ENCODE measurements around the gene CCDC60.

GRCh38 chr12:119375883-119376190 is 41.3 kb downstream of the CCDC60 start:
- no peak for TF ChIP-seq RARB (CRISPR knock-in tag; IDR thresholded peaks at IDR 0.05)
- TF ChIP-seq POU6F1 (CRISPR knock-in tag; IDR thresholded peaks at IDR 0.05; ENCODE audit: borderline replicate concordance, low read depth) = no peak
- TF ChIP-seq PPARA (CRISPR knock-in tag; IDR thresholded peaks at IDR 0.05; ENCODE audit: borderline replicate concordance) = no peak
- TF ChIP-seq TOX (CRISPR knock-in tag; IDR thresholded peaks at IDR 0.05; ENCODE audit: borderline replicate concordance) = no peak
- TF ChIP-seq ISL1 (CRISPR knock-in tag; IDR thresholded peaks at IDR 0.05) = no peak
- no peak for TF ChIP-seq PATZ1 (CRISPR knock-in tag; IDR thresholded peaks at IDR 0.05; ENCODE audit: borderline replicate concordance)

Data from SK-N-SH treated with all-trans-retinoic acid at 6 μM for 48 hours (cell line).